AG09309 (cell line): ENCODE measurements around the gene ANP32A.

Experiments
- DNase-seq: peaks from one replicate; pipeline ENCODE4 v3.0.0-alpha.2; 2010; ENCODE audit warnings: low read depth
- H3K4me3 ChIP-seq: 2 replicates; pipeline ENCODE4 v1.5.1; 2011; ENCODE audit warnings: mild to moderate bottlenecking, low read depth, low read length, moderate library complexity; ENCODE audit not compliant: control insufficient read depth
- CTCF ChIP-seq: IDR thresholded peaks from 2 replicates; pipeline ENCODE4 v1.5.1; 2011; ENCODE audit warnings: mild to moderate bottlenecking, low read depth, low read length, inconsistent platforms; ENCODE audit not compliant: insufficient read depth, control insufficient read depth; ENCODE audit errors: missing control alignments

ANP32A gene

GRCh38 chr15:68798346-68799094 is 22.2 kb downstream of the ANP32A start:
- TF ChIP-seq CTCF = no peak
- no peak overlapping the region for H3K4me3 ChIP-seq
- DNase-seq = no peak

- DNase-seq = no peak
- TF ChIP-seq CTCF = no peak
- no peak overlapping the region for H3K4me3 ChIP-seq
These were observed 22.9 kb downstream of the ANP32A start for GRCh38 chr15:68797599-68798345.

GRCh38 chr15:68797191-68797590 is 23.5 kb downstream of the ANP32A start:
- no peak for TF ChIP-seq CTCF
- no peak for DNase-seq
- no peak overlapping the region for H3K4me3 ChIP-seq

- no peak for DNase-seq
- no peak for TF ChIP-seq CTCF
- H3K4me3 ChIP-seq = no peak overlapping the region
These were observed 24.1 kb downstream of the ANP32A start for GRCh38 chr15:68796576-68796975.

GRCh38 chr15:68795298-68795848 is 25.3 kb downstream of the ANP32A start:
- TF ChIP-seq CTCF = no peak
- H3K4me3 ChIP-seq = no peak overlapping the region
- DNase-seq = no peak

GRCh38 chr15:68794863-68795262 is 25.8 kb downstream of the ANP32A start:
- H3K4me3 ChIP-seq = no peak overlapping the region

More at GRCh38 chr15:68794863-68795262, 25.8 kb downstream of the ANP32A start:
- no peak for TF ChIP-seq CTCF
- no peak for DNase-seq
